Mesenchymal stem cell (in vitro differentiated cells and primary cell): ENCODE data around the gene KIAA1328.
"Not testable (repeated sequence)": the region's sequence is repeated elsewhere in the genome, so short reads cannot be mapped to it uniquely, and the experiment has no call there.

ENCODE experiments used
- DNase-seq: peaks from one replicate; pipeline ENCODE4 v3.0.0-alpha.2; 2013
- H2AFZ ChIP-seq: one replicate; pipeline ENCODE4 v1.6.1; 2013; ENCODE audit warnings: low read depth, mild to moderate bottlenecking, control low read depth, inconsistent platforms, low read length, moderate library complexity
- H2AK5ac ChIP-seq: 2 replicates; pipeline ENCODE4 v1.6.1; 2013; ENCODE audit warnings: low read length, moderate library complexity, mild to moderate bottlenecking, inconsistent platforms; ENCODE audit not compliant: severe bottlenecking
- H2BK120ac ChIP-seq: one replicate; pipeline ENCODE4 v1.6.1; 2013; ENCODE audit warnings: low read depth, mild to moderate bottlenecking, inconsistent platforms, low read length, moderate library complexity
- H2BK12ac ChIP-seq, 2 experiments: one replicate each; pipeline ENCODE4 v1.6.1; 2013; ENCODE audit warnings: inconsistent platforms in 2 of 2, low read length in 2 of 2, mild to moderate bottlenecking in 2 of 2, moderate library complexity in 2 of 2, control low read depth in 1 of 2
- H2BK15ac ChIP-seq: one replicate; pipeline ENCODE4 v1.6.1; 2013; ENCODE audit warnings: mild to moderate bottlenecking, low read depth, inconsistent platforms; ENCODE audit not compliant: poor library complexity, severe bottlenecking
- H2BK5ac ChIP-seq: 2 replicates; pipeline ENCODE4 v1.6.1; 2013; ENCODE audit warnings: low read depth, mild to moderate bottlenecking, low read length, control low read depth, inconsistent platforms; ENCODE audit not compliant: poor library complexity, severe bottlenecking
- H3K14ac ChIP-seq, 2 experiments: one replicate each; pipeline ENCODE4 v1.6.1; 2013; ENCODE audit warnings: inconsistent platforms in 2 of 2, low read length in 2 of 2, control low read depth in 1 of 2, mild to moderate bottlenecking in 1 of 2, moderate library complexity in 1 of 2
- H3K18ac ChIP-seq, 2 experiments: one replicate each; pipeline ENCODE4 v1.6.1; 2013; ENCODE audit warnings: inconsistent platforms in 2 of 2, low read length in 2 of 2, control low read depth in 1 of 2, low read depth in 1 of 2, mild to moderate bottlenecking in 1 of 2
- H3K23ac ChIP-seq, 2 experiments: one replicate each; pipeline ENCODE4 v1.6.1; 2013; ENCODE audit warnings: inconsistent platforms in 2 of 2, low read length in 2 of 2, mild to moderate bottlenecking in 2 of 2, moderate library complexity in 2 of 2, control low read depth in 1 of 2
- H3K27ac ChIP-seq: 2 replicates; pipeline ENCODE4 v1.5.1; 2013; ENCODE audit warnings: mild to moderate bottlenecking, moderate library complexity, low read length, control low read depth, inconsistent platforms; ENCODE audit not compliant: poor library complexity, severe bottlenecking
- H3K27me3 ChIP-seq, 2 experiments: 2 replicates each; pipeline versions ENCODE4 v1.6.1 to v1.7.0; 2013; ENCODE audit warnings: low read length in 2 of 2, mild to moderate bottlenecking in 2 of 2, moderate library complexity in 2 of 2, control low read depth in 1 of 2, inconsistent platforms in 1 of 2; ENCODE audit not compliant: control insufficient read depth in 1 of 2, insufficient read depth in 1 of 2
- H3K36me3 ChIP-seq, 2 experiments: 2 replicates each; pipeline versions ENCODE4 v1.6.1 to v1.7.0; 2013; ENCODE audit warnings: low read length in 2 of 2, control low read depth in 1 of 2, inconsistent platforms in 1 of 2, low read depth in 1 of 2, mild to moderate bottlenecking in 1 of 2; ENCODE audit not compliant: insufficient read depth in 2 of 2, control insufficient read depth in 1 of 2
- H3K4ac ChIP-seq, 2 experiments: one replicate each; pipeline ENCODE4 v1.6.1; 2013; ENCODE audit warnings: inconsistent platforms in 2 of 2, low read length in 2 of 2, mild to moderate bottlenecking in 2 of 2, moderate library complexity in 2 of 2, control low read depth in 1 of 2, low read depth in 1 of 2
- H3K4me1 ChIP-seq: 2 replicates; pipeline ENCODE4 v1.6.1; 2013; ENCODE audit warnings: low read depth, low read length, control low read depth; ENCODE audit not compliant: control insufficient read depth, insufficient read depth
- H3K4me2 ChIP-seq: 2 replicates; pipeline ENCODE4 v1.6.1; 2013; ENCODE audit warnings: low read length, mild to moderate bottlenecking, inconsistent platforms; ENCODE audit not compliant: poor library complexity, severe bottlenecking
- H3K4me3 ChIP-seq, 2 experiments: 2 replicates each; pipeline versions ENCODE4 v1.5.1 to v1.7.0; 2013; ENCODE audit warnings: low read length in 2 of 2, mild to moderate bottlenecking in 2 of 2, control low read depth in 1 of 2, low read depth in 1 of 2; ENCODE audit not compliant: insufficient read depth in 1 of 2
- H3K79me1 ChIP-seq: replicated peaks from 2 replicates; pipeline ENCODE4 v1.6.1; 2013; ENCODE audit warnings: mild to moderate bottlenecking, control low read depth, low read length, inconsistent platforms; ENCODE audit not compliant: poor library complexity, severe bottlenecking
- H3K9ac ChIP-seq: 2 replicates; pipeline ENCODE4 v1.7.0; 2013; ENCODE audit warnings: mild to moderate bottlenecking, low read length, moderate library complexity
- H3K9me3 ChIP-seq: 2 replicates; pipeline ENCODE4 v1.7.0; 2013; ENCODE audit warnings: mild to moderate bottlenecking, low read length; ENCODE audit not compliant: control insufficient read depth
- H4K8ac ChIP-seq: one replicate; pipeline ENCODE4 v1.6.1; 2013; ENCODE audit warnings: inconsistent platforms, mild to moderate bottlenecking, low read length, moderate library complexity
- H4K91ac ChIP-seq: one replicate; pipeline ENCODE4 v1.6.1; 2013; ENCODE audit warnings: mild to moderate bottlenecking, low read length, inconsistent platforms
- WGBS: methylation state at CpG from one replicate; pipeline ENCODE4 v1.1.7; 2013; ENCODE audit warnings: mixed read lengths; 5-methylcytosine and 5-hydroxymethylcytosine counted together

The KIAA1328 gene

DNA sequence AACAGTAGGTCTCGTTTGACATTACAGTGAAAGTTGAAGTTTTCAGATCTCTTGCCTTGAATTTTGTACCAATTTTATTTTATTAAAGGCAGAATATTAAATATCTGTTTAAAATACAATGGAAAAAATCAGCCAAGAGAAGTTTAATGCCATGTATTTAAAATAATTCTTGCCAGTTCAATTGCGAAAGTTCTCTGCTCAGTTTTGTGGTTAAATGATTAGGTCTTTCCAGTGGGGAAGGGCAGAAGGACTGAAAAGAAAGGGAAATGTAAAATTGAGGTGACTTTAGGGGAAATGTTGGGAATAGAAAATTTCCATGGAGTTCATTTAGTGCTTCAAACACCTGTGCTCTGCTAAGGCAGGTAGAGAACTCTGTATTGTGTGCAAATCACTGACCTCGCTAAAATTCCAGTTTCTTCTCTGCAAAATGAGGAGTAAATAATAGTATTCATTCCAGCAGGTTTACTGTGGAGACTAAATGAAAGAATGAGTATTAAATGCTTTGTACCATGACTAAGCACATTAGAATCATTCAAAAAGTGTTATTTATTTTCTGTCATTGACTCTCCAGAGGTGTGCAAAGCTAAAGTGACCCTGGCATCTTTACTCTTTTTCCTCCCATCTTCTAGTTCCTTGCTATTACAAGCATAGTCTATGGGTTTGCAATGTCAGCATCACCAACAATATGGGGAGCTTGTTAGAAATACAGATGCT lies 74.4 kb downstream of the KIAA1328 start:
- no peak overlapping the region for H2BK15ac ChIP-seq
- H4K8ac ChIP-seq = no peak overlapping the region

DNA sequence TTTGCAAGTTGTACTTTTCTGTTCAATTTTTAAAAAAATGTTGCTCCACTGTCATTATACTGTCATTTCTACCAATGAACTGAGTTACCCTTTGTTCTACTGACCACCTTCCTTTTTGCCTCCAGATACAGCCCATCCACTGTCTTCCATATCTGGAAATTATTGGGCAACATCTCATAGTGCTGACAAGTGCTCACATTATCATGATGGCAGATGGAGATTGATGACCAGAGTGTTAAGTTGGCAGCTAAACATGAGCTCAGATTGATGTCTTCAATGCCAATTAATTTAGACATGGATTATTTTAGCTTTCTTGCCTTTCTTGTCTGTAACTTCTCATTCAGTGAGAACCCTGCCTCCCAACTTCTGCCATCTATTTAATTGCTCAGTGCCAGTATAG lies 76.6 kb downstream of the KIAA1328 start:
- no peak overlapping the region for H3K14ac ChIP-seq
- H3K4me2 ChIP-seq = no peak overlapping the region
- H2BK120ac ChIP-seq = no peak overlapping the region
- H3K18ac ChIP-seq = no peak overlapping the region
- H3K4me1 ChIP-seq = no peaks in the 10 kb centered on the region
- H3K27ac ChIP-seq = no peak overlapping the region
- H2BK12ac ChIP-seq = no peak overlapping the region
- no peak overlapping the region for H2AFZ ChIP-seq
- H2AK5ac ChIP-seq = no peak overlapping the region
- no peak overlapping the region for H4K8ac ChIP-seq
- no peak overlapping the region for H2BK5ac ChIP-seq
- H3K4ac ChIP-seq = no peak overlapping the region
- H3K36me3 ChIP-seq = no peaks in the 10 kb centered on the region
- H4K91ac ChIP-seq = no peak overlapping the region
- H3K9me3 ChIP-seq = no peaks in the 10 kb centered on the region
- no peaks in the 10 kb centered on the region for H3K27me3 ChIP-seq
- no peak overlapping the region for H3K9ac ChIP-seq
- H3K23ac ChIP-seq = no peak overlapping the region
- H2BK15ac ChIP-seq = no peak overlapping the region
- H3K79me1 ChIP-seq = peaks cover 3% of the 10 kb centered on the region
- no peak overlapping the region for H3K4me3 ChIP-seq
- no peak for DNase-seq

More for the DNA sequence above, 74.4 kb downstream of the KIAA1328 start:
- Histone ChIP-seq H2AK5ac (no peak overlapping the region), H3K9me3 (peaks cover 6% of the 10 kb centered on the region), H3K23ac (no peak overlapping the region), H3K79me1 (peaks cover 2% of the 10 kb centered on the region), H3K14ac (no peak overlapping the region), H3K4me2 (no peak overlapping the region), H3K4me1 (no peaks in the 10 kb centered on the region), H3K27ac (no peak overlapping the region), H2BK12ac (no peak overlapping the region), H3K36me3 (no peaks in the 10 kb centered on the region), H3K9ac (no peak overlapping the region), H3K18ac (no peak overlapping the region), H2AFZ (no peak overlapping the region), H2BK5ac (no peak overlapping the region), H3K4me3 (no peak overlapping the region), H3K27me3 (no peaks in the 10 kb centered on the region), H2BK120ac (no peak overlapping the region), H3K4ac (no peak overlapping the region), H4K91ac (no peak overlapping the region)
- peak; percentile 10 for DNase-seq
- 94% methylated on average over 2 of the region's 3 CpGs for WGBS

DNA sequence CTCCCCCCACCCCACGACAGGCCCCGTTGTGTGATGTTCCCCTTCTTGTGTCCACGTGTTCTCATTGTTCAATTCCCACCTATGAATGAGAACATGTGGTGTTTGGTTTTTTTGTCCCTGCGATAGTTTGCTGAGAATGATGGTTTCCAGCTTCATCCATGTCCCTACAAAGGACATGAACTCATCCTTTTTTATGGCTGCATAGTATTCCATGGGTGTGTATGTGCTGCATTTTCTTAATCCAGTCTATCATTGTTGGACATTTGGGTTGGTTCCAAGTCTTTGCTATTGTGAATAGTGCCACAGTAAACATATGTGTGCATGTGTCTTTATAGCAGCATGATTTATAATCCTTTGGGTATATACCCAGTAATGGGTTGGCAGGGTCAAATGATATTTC lies 80.4 kb downstream of the KIAA1328 start:
- not testable (repeated sequence) for H2BK120ac ChIP-seq, H3K36me3 ChIP-seq, H3K18ac ChIP-seq, H3K27me3 ChIP-seq, H2BK15ac ChIP-seq, DNase-seq, H3K9ac ChIP-seq, H3K79me1 ChIP-seq, H3K27ac ChIP-seq, H2AFZ ChIP-seq, H3K4ac ChIP-seq, H2BK12ac ChIP-seq, H4K91ac ChIP-seq, H3K4me1 ChIP-seq, H3K9me3 ChIP-seq, H4K8ac ChIP-seq, H2AK5ac ChIP-seq, H2BK5ac ChIP-seq, H3K14ac ChIP-seq, H3K4me3 ChIP-seq, H3K4me2 ChIP-seq, H3K23ac ChIP-seq
- 100% methylated on average over 2 of the region's 4 CpGs for WGBS

- 93% methylated on average over 1 of the region's 1 CpG for WGBS
- Histone ChIP-seq H2BK5ac (no peak overlapping the region), H3K9ac (no peak overlapping the region), H2AFZ (no peak overlapping the region), H3K79me1 (peaks cover 8% of the 10 kb centered on the region), H2BK120ac (no peak overlapping the region), H3K27ac (no peak overlapping the region), H4K8ac (no peak overlapping the region), H2BK12ac (no peak overlapping the region), H3K36me3 (no peaks in the 10 kb centered on the region), H3K27me3 (no peaks in the 10 kb centered on the region), H3K14ac (no peak overlapping the region), H3K23ac (no peak overlapping the region), H3K4me2 (no peak overlapping the region), H2AK5ac (no peak overlapping the region), H3K18ac (no peak overlapping the region), H3K4ac (no peak overlapping the region), H4K91ac (no peak overlapping the region), H3K4me1 (no peaks in the 10 kb centered on the region), H2BK15ac (no peak overlapping the region), H3K4me3 (no peak overlapping the region), H3K9me3 (no peaks in the 10 kb centered on the region)
- no peak for DNase-seq
Observed at GRCh38 chr18:36912887-36913286, 84.0 kb downstream of the KIAA1328 start.
